ENCODE data around the gene TTC12. TPM values are rescaled to one million over a fixed set of nuclear protein-coding genes. Genes with fewer than 3 reads are reported as not detected.
"Not testable (repeated sequence)": the region's sequence is repeated elsewhere in the genome, so short reads cannot be mapped to it uniquely, and the experiment has no call there.

Gene TTC12
- polyA plus RNA-seq, 1 donor (not counting 4 experiments of a cell fraction or from before 2014, with no cell fraction given): 27.3 TPM

DNA sequence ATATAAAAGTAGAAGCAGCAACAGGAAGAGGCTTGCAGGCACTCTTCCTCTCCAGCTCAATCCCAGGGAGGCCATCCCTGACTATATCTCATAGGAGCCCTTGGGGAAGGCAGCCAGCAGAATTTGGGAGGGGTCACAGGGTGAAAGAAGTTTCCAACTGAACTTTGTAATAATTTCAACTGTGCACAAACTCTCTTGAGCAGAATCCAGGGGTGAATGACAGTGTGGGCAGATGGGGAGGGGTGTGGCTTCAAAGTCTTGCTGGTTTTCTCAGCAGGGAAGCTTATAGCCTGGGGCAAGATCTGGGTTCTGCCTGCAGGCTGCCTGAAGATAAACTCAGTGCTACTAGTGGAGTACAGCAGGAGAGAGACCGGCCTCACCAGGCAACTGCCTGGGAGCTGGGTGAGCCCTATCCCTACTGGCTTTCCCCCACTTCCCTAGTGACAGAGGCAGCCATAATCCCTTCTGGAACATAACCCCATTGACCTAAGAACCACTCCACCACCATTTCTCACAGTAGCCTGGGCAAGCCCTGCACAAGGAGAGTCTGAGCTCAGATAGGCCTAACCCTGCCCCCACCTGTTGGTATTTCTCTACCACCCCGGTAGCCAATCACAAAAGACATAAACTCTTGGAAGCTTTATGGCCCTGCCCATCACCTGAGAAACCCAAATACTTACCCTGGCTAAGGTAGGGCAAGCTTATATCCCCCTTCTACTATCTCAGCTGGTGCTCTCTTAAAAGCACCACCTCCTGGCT is 17.8 kb upstream of the TTC12 start:
- dilution Hi-C loops (cut with MboI; ENCODE audit: extremely low pct_ligation_motif_present, low sequenced_read_pairs): no loop called here
- no peaks in the 10 kb centered on the region for H3K79me2 ChIP-seq (ENCODE audit: control insufficient read depth, insufficient read depth, low read length)
- H3K9me1 ChIP-seq (ENCODE audit: control insufficient read depth, extremely low read depth, insufficient read depth, low read length): no peaks in the 10 kb centered on the region
- no peak overlapping the region for H3K4me2 ChIP-seq (ENCODE audit: control insufficient read depth, extremely low read depth, insufficient read depth, low read depth, low read length)
- no peaks in the 10 kb centered on the region for H3K36me3 ChIP-seq (ENCODE audit: control insufficient read depth in 2 of 2, extremely low read depth in 1 of 2, insufficient read depth in 2 of 2, low read length in 2 of 2)
- H3K27ac ChIP-seq (ENCODE audit: control insufficient read depth, insufficient read depth, low read length): no peak overlapping the region
- H3K4me3 ChIP-seq (ENCODE audit: control insufficient read depth in 2 of 3, extremely low read depth in 1 of 3, insufficient read depth in 2 of 3, low read depth in 1 of 3, low read length in 3 of 3): no peak overlapping the region
- H3K27me3 ChIP-seq (ENCODE audit: control insufficient read depth, extremely low read depth, insufficient read depth, low read length): no peaks in the 10 kb centered on the region
- no peak for TF ChIP-seq CTCF (optimal IDR thresholded peaks at IDR 0.05 in 1 of 3, IDR thresholded peaks at IDR 0.05 in 1 of 3, conservative IDR thresholded peaks at IDR 0.05 in 1 of 3; ENCODE audit: extremely low read depth in 1 of 3, insufficient read depth in 2 of 3, low read length in 3 of 3)
- no peak for TF ChIP-seq EZH2 (IDR thresholded peaks at IDR 0.05; ENCODE audit: low read length)
- H4K20me1 ChIP-seq (ENCODE audit: control insufficient read depth, extremely low read depth, insufficient read depth, low read length): no peaks in the 10 kb centered on the region
- DNase-seq (ENCODE audit: low read depth, low spot score): no peak
- no peak overlapping the region for H3K9ac ChIP-seq (ENCODE audit: control insufficient read depth, extremely low read depth, insufficient read depth, low read length)
- no peaks in the 10 kb centered on the region for H3K4me1 ChIP-seq (ENCODE audit: control insufficient read depth, extremely low read depth, insufficient read depth, low read length)
- no peak for FAIRE-seq
- no peak overlapping the region for H2AFZ ChIP-seq (ENCODE audit: control insufficient read depth, low read length)
- H3K9me3 ChIP-seq (ENCODE audit: control insufficient read depth, low read depth, low read length): no peaks in the 10 kb centered on the region

DNA sequence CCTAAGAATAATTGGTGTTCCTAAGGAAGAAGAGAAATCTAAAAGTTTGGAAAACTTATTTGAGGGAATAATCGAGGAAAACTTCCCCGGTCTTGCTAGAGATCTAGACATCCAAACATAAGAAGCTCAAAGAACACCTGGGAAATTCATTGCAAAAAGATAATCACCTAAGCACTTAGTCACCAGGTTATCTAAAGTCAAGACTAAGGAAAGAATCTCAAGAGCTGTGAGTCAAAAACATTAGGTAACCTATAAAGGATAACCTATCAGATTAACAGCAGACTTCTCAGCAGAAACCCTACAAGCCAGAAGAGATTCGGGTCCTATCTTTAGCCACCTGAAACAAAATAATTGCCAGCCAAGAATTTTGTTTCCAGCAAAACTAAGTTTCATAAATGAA is 15.9 kb upstream of the TTC12 start:
- H3K79me2 ChIP-seq (ENCODE audit: control insufficient read depth, insufficient read depth, low read length); H3K27ac ChIP-seq (ENCODE audit: control insufficient read depth, insufficient read depth, low read length); H4K20me1 ChIP-seq (ENCODE audit: control insufficient read depth, extremely low read depth, insufficient read depth, low read length); H3K9ac ChIP-seq (ENCODE audit: control insufficient read depth, extremely low read depth, insufficient read depth, low read length); FAIRE-seq; H3K4me1 ChIP-seq (ENCODE audit: control insufficient read depth, extremely low read depth, insufficient read depth, low read length); H2AFZ ChIP-seq (ENCODE audit: control insufficient read depth, low read length); dilution Hi-C loops (cut with MboI; ENCODE audit: extremely low pct_ligation_motif_present, low sequenced_read_pairs); H3K27me3 ChIP-seq (ENCODE audit: control insufficient read depth, extremely low read depth, insufficient read depth, low read length); H3K9me3 ChIP-seq (ENCODE audit: control insufficient read depth, low read depth, low read length); H3K4me3 ChIP-seq (ENCODE audit: control insufficient read depth in 2 of 3, extremely low read depth in 1 of 3, insufficient read depth in 2 of 3, low read depth in 1 of 3, low read length in 3 of 3); DNase-seq (ENCODE audit: low read depth, low spot score); H3K9me1 ChIP-seq (ENCODE audit: control insufficient read depth, extremely low read depth, insufficient read depth, low read length); H3K4me2 ChIP-seq (ENCODE audit: control insufficient read depth, extremely low read depth, insufficient read depth, low read depth, low read length); H3K36me3 ChIP-seq (ENCODE audit: control insufficient read depth in 2 of 2, extremely low read depth in 1 of 2, insufficient read depth in 2 of 2, low read length in 2 of 2): not testable (repeated sequence)

GRCh38 chr11:113304916-113305315 is 9.5 kb upstream of the TTC12 start:
- no peak for FAIRE-seq
- no peaks in the 10 kb centered on the region for H3K9me3 ChIP-seq (ENCODE audit: control insufficient read depth, low read depth, low read length)
- no peak overlapping the region for H2AFZ ChIP-seq (ENCODE audit: control insufficient read depth, low read length)
- H3K9me1 ChIP-seq (ENCODE audit: control insufficient read depth, extremely low read depth, insufficient read depth, low read length): no peaks in the 10 kb centered on the region
- H3K4me3 ChIP-seq (ENCODE audit: control insufficient read depth in 2 of 3, extremely low read depth in 1 of 3, insufficient read depth in 2 of 3, low read depth in 1 of 3, low read length in 3 of 3): no peak overlapping the region
- peaks cover 12% of the 10 kb centered on the region for H3K4me1 ChIP-seq (ENCODE audit: control insufficient read depth, extremely low read depth, insufficient read depth, low read length)
- dilution Hi-C loops (cut with MboI; ENCODE audit: extremely low pct_ligation_motif_present, low sequenced_read_pairs): no loop called here
- DNase-seq (ENCODE audit: low read depth, low spot score): no peak
- H3K27ac ChIP-seq (ENCODE audit: control insufficient read depth, insufficient read depth, low read length): no peak overlapping the region
- H3K4me2 ChIP-seq (ENCODE audit: control insufficient read depth, extremely low read depth, insufficient read depth, low read depth, low read length): no peak overlapping the region
- H3K27me3 ChIP-seq (ENCODE audit: control insufficient read depth, extremely low read depth, insufficient read depth, low read length): no peaks in the 10 kb centered on the region
- no peak for TF ChIP-seq CTCF (optimal IDR thresholded peaks at IDR 0.05 in 1 of 3, IDR thresholded peaks at IDR 0.05 in 1 of 3, conservative IDR thresholded peaks at IDR 0.05 in 1 of 3; ENCODE audit: extremely low read depth in 1 of 3, insufficient read depth in 2 of 3, low read length in 3 of 3)
- no peak for TF ChIP-seq EZH2 (IDR thresholded peaks at IDR 0.05; ENCODE audit: low read length)
- no peak overlapping the region for H3K9ac ChIP-seq (ENCODE audit: control insufficient read depth, extremely low read depth, insufficient read depth, low read length)
- no peaks in the 10 kb centered on the region for H4K20me1 ChIP-seq (ENCODE audit: control insufficient read depth, extremely low read depth, insufficient read depth, low read length)
- H3K36me3 ChIP-seq (ENCODE audit: control insufficient read depth in 2 of 2, extremely low read depth in 1 of 2, insufficient read depth in 2 of 2, low read length in 2 of 2): no peaks in the 10 kb centered on the region
- H3K79me2 ChIP-seq (ENCODE audit: control insufficient read depth, insufficient read depth, low read length): no peaks in the 10 kb centered on the region

Measured in keratinocyte (primary cell).